ENCODE results near the gene CBLB.

The CBLB gene

GRCh38 chr3:105619651-105620050 lies 249.2 kb downstream of the CBLB start:
- no peak for DNase-seq

GRCh38 chr3:105618556-105618955 lies 250.3 kb downstream of the CBLB start:
- peak in 1 of 56 donors; percentile 12 for DNase-seq

GRCh38 chr3:105616374-105617121 lies 252.3 kb downstream of the CBLB start:
- no peak for DNase-seq

- DNase-seq = no peak
These were observed 253.0 kb downstream of the CBLB start for GRCh38 chr3:105615814-105616213.

- no peak for DNase-seq
These were observed 254.4 kb downstream of the CBLB start for GRCh38 chr3:105614288-105615030.

- no peak for DNase-seq
These were observed 255.7 kb downstream of the CBLB start for GRCh38 chr3:105613120-105613519.

GRCh38 chr3:105611304-105612192 lies 257.3 kb downstream of the CBLB start:
- no peak for DNase-seq

GRCh38 chr3:105610473-105610872 lies 258.3 kb downstream of the CBLB start:
- no peak for DNase-seq

GRCh38 chr3:105608623-105609022 lies 260.2 kb downstream of the CBLB start:
- no peak for DNase-seq

- no peak for DNase-seq
These were observed 262.8 kb downstream of the CBLB start for GRCh38 chr3:105606016-105606415.
